ENCODE results near the gene PIK3R6.

DNA sequence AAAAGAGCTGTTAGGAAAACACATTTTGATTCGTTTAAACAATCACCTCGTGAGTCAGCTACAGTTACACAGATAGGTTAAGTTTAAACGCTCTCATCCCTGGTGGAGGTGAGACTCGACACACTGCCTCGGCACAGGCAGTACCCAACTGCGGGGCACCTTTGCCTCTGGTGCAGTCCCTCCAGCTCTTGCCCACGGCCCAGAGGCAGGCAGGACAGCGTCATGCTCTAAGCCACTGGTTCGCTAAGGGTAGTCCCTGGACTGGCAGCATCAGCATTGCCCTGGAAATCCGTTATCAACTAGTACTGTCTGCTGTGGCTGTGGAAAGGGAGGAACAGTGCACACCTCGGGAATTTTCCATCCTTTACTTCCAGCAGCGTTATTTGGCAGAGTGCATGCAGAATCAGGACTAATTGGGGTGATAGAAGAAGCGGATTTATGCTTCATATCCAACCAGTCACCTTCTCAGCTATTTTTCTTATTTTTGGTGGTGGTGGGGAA lies 3.7 kb upstream of the PIK3R6 start:
- no peak for TF ChIP-seq GATA2 (IDR thresholded peaks at IDR 0.05; ENCODE audit: low read depth, low read length)
- TF ChIP-seq GATA3 (IDR thresholded peaks at IDR 0.05; ENCODE audit: low read depth, low read length): no peak

Data from SH-SY5Y (cell line).